CD1c-positive myeloid dendritic cell (primary cell): ENCODE measurements around the gene ITGAL.

Source experiments
- DNase-seq: peaks from one replicate; pipeline ENCODE4 v3.0.0-alpha.2; 2016; ENCODE audit errors: extremely low spot score

ITGAL gene

GRCh38 chr16:30567160-30567990, 94.8 kb downstream of the ITGAL start:
- peak; percentile 48 for DNase-seq

- DNase-seq: peak; percentile 81
These were observed 95.6 kb downstream of the ITGAL start for GRCh38 chr16:30567991-30568638.

- no peak for DNase-seq
These were observed 96.7 kb downstream of the ITGAL start for GRCh38 chr16:30569281-30569680.

- DNase-seq: peak; percentile 27
These were observed 97.4 kb downstream of the ITGAL start for GRCh38 chr16:30569746-30570635.

- no peak for DNase-seq
These were observed 98.3 kb downstream of the ITGAL start for GRCh38 chr16:30570636-30571444.

- DNase-seq: peak; percentile 96
These were observed 99.1 kb downstream of the ITGAL start, which contains the start of gene ZNF688 for GRCh38 chr16:30571445-30572322. TSS of gene ZNF688 (minus strand) at chr16:30571714. CDS start at chr16:30571629, 85 bp downstream.
